ENCODE measurements around the gene ERBB4. TPM values are rescaled to one million over a fixed set of nuclear protein-coding genes. Genes with fewer than 3 reads are reported as not detected.

The ERBB4 gene
- total RNA-seq, 1 donor from 2014 or later, result 10.2 TPM

- no peaks in the 10 kb centered on the region for H3K4me1 Mint-ChIP-seq
- H3K9me3 Mint-ChIP-seq, result no peaks in the 10 kb centered on the region
- H3K27me3 Mint-ChIP-seq (ENCODE audit: low read depth), result no peaks in the 10 kb centered on the region
- H3K27ac Mint-ChIP-seq (ENCODE audit: unreplicated experiment), result no peak overlapping the region
- TF ChIP-seq CTCF (conservative IDR thresholded peaks at IDR 0.05), result no peak
- H3K4me3 Mint-ChIP-seq, result no peak overlapping the region
- DNase-seq (ENCODE audit: low read depth, low spot score), result no peak
- H3K36me3 Mint-ChIP-seq (ENCODE audit: low read depth), result no peaks in the 10 kb centered on the region
Measured at GRCh38 chr2:212227755-212228154, 310.8 kb downstream of the ERBB4 start.

GRCh38 chr2:212226114-212226513 lies 312.5 kb downstream of the ERBB4 start:
- H3K27ac Mint-ChIP-seq (ENCODE audit: unreplicated experiment), result peak overlapping the region; percentile 17
- TF ChIP-seq CTCF (conservative IDR thresholded peaks at IDR 0.05), result no peak
- no peaks in the 10 kb centered on the region for H3K27me3 Mint-ChIP-seq (ENCODE audit: low read depth)
- no peak overlapping the region for H3K4me3 Mint-ChIP-seq
- H3K9me3 Mint-ChIP-seq, result no peaks in the 10 kb centered on the region
- H3K4me1 Mint-ChIP-seq, result no peaks in the 10 kb centered on the region
- no peaks in the 10 kb centered on the region for H3K36me3 Mint-ChIP-seq (ENCODE audit: low read depth)
- DNase-seq (ENCODE audit: low read depth, low spot score), result no peak

DNA sequence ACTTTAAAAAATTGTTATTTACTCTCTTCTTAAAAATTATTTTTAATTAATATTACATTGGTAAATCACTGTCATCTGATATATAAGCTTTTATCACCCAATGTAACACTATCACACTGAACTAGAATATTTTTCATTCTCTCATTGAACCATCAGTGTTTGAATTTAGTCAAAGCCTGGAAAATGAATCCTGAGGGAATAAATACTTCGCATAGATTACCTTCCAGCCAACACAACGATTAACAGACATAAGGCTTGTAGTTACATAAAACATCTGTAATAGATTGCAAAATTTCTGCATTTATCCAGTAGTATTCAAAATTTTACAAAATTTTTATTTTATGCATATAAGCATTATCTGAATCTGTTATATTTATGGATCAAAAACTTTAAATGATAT lies 314.9 kb downstream of the ERBB4 start:
- Mint-ChIP-seq H3K9me3 (no peaks in the 10 kb centered on the region), H3K36me3 (ENCODE audit: low read depth) (no peaks in the 10 kb centered on the region), H3K27me3 (ENCODE audit: low read depth) (no peaks in the 10 kb centered on the region), H3K4me3 (no peak overlapping the region), H3K27ac (ENCODE audit: unreplicated experiment) (no peak overlapping the region), H3K4me1 (no peaks in the 10 kb centered on the region)
- no peak for TF ChIP-seq CTCF (conservative IDR thresholded peaks at IDR 0.05)
- no peak for DNase-seq (ENCODE audit: low read depth, low spot score)

- no peaks in the 10 kb centered on the region for H3K36me3 Mint-ChIP-seq (ENCODE audit: low read depth)
- H3K4me3 Mint-ChIP-seq, result no peak overlapping the region
- no peak overlapping the region for H3K27ac Mint-ChIP-seq (ENCODE audit: unreplicated experiment)
- no peaks in the 10 kb centered on the region for H3K27me3 Mint-ChIP-seq (ENCODE audit: low read depth)
- no peaks in the 10 kb centered on the region for H3K4me1 Mint-ChIP-seq
- no peak for DNase-seq (ENCODE audit: low read depth, low spot score)
- peaks cover 3% of the 10 kb centered on the region for H3K9me3 Mint-ChIP-seq
- no peak for TF ChIP-seq CTCF (conservative IDR thresholded peaks at IDR 0.05)
Measured at GRCh38 chr2:212213191-212213590, 325.4 kb downstream of the ERBB4 start.

DNA sequence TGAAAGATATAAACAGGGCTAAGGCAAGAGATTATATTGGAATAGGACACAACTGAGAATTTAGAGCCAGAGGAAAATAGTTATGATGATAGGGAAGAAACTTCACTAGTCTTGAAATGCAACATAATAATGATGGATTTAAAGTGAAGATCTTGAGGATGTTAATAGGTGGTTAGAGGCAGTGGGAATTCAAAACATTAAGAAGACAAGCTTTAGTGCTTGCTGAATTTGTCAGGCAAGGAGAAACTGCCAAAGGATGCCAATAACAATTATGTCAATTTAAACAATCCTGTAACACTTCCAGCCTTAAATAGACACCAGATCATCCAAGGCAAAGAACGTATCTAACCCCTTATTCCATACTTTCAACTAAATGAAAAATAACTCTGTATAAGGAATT lies 330.1 kb downstream of the ERBB4 start:
- no peaks in the 10 kb centered on the region for H3K36me3 Mint-ChIP-seq (ENCODE audit: low read depth)
- DNase-seq (ENCODE audit: low read depth, low spot score), result no peak
- no peak overlapping the region for H3K27ac Mint-ChIP-seq (ENCODE audit: unreplicated experiment)
- no peaks in the 10 kb centered on the region for H3K27me3 Mint-ChIP-seq (ENCODE audit: low read depth)
- H3K4me1 Mint-ChIP-seq, result no peaks in the 10 kb centered on the region
- peaks cover 3% of the 10 kb centered on the region for H3K9me3 Mint-ChIP-seq
- no peak overlapping the region for H3K4me3 Mint-ChIP-seq
- no peak for TF ChIP-seq CTCF (conservative IDR thresholded peaks at IDR 0.05)

- no peaks in the 10 kb centered on the region for H3K36me3 Mint-ChIP-seq (ENCODE audit: low read depth)
- H3K4me3 Mint-ChIP-seq, result no peak overlapping the region
- TF ChIP-seq CTCF (conservative IDR thresholded peaks at IDR 0.05), result no peak
- no peak overlapping the region for H3K27ac Mint-ChIP-seq (ENCODE audit: unreplicated experiment)
- DNase-seq (ENCODE audit: low read depth, low spot score), result no peak
- no peaks in the 10 kb centered on the region for H3K27me3 Mint-ChIP-seq (ENCODE audit: low read depth)
- peaks cover 3% of the 10 kb centered on the region for H3K4me1 Mint-ChIP-seq
- H3K9me3 Mint-ChIP-seq, result no peaks in the 10 kb centered on the region
Measured at GRCh38 chr2:212197776-212198175, 340.8 kb downstream of the ERBB4 start.
